ENCODE data around the gene LRRC4C. TPM values are rescaled to one million over a fixed set of nuclear protein-coding genes. Genes with fewer than 3 reads are reported as not detected.

LRRC4C gene
- total RNA-seq, 1 donor from 2014 or later = 1.2 TPM

DNA sequence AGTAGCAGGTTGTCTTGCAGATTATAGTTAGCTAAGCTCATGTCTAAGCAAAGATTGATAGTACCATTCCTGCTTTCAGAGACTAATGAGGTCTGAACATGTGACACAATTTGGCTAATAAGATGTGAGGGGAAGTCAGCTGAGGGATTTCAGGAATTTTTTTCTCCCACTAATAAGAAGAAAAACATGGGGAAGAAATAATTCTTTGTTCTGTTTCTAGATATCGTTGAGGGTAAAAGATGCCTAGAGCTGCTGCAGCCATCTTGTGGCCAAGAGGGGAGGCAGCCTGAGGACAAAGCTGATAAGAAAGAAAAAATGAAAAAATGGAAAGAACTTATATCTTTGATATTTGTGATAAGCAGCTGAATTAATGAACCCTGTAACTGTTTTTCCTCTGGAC lies 1334.4 kb downstream of the LRRC4C start:
- Mint-ChIP-seq H3K36me3 (ENCODE audit: low read depth, unreplicated experiment) (no peaks in the 10 kb centered on the region), H3K4me3 (ENCODE audit: unreplicated experiment) (no peak overlapping the region), H3K9me3 (ENCODE audit: unreplicated experiment) (no peaks in the 10 kb centered on the region), H3K4me1 (ENCODE audit: unreplicated experiment) (no peaks in the 10 kb centered on the region), H3K27ac (ENCODE audit: unreplicated experiment) (no peak overlapping the region), H3K27me3 (ENCODE audit: unreplicated experiment) (no peaks in the 10 kb centered on the region)
- DNase-seq (ENCODE audit: low spot score) = no peak
- TF ChIP-seq, protein P1, sequence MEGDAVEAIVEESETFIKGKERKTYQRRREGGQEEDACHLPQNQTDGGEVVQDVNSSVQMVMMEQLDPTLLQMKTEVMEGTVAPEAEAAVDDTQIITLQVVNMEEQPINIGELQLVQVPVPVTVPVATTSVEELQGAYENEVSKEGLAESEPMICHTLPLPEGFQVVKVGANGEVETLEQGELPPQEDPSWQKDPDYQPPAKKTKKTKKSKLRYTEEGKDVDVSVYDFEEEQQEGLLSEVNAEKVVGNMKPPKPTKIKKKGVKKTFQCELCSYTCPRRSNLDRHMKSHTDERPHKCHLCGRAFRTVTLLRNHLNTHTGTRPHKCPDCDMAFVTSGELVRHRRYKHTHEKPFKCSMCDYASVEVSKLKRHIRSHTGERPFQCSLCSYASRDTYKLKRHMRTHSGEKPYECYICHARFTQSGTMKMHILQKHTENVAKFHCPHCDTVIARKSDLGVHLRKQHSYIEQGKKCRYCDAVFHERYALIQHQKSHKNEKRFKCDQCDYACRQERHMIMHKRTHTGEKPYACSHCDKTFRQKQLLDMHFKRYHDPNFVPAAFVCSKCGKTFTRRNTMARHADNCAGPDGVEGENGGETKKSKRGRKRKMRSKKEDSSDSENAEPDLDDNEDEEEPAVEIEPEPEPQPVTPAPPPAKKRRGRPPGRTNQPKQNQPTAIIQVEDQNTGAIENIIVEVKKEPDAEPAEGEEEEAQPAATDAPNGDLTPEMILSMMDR (IDR thresholded peaks at IDR 0.05; ENCODE audit: unreplicated experiment) = no peak

DNA sequence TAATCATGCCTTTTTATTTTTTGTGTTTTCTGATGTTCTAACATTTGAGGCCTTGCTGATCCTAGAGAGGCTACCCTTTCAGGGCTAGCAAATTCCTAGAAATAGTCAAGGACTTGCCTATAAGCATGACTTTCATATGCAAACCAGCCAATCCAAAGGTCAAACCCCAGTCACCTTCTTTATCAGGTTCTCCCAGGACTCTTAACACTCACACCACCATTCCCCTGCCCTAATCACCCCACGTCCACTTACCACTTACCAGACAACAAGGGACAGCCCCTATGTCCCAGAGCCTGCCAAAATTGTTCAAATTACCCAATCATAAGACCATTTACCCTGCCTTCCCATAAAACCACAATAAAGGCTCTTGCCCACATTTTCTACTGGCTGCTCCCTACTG lies 1339.8 kb downstream of the LRRC4C start:
- DNase-seq (ENCODE audit: low spot score) = no peak
- Mint-ChIP-seq H3K9me3 (ENCODE audit: unreplicated experiment) (no peaks in the 10 kb centered on the region), H3K4me1 (ENCODE audit: unreplicated experiment) (no peaks in the 10 kb centered on the region), H3K27ac (ENCODE audit: unreplicated experiment) (no peak overlapping the region), H3K36me3 (ENCODE audit: low read depth, unreplicated experiment) (no peaks in the 10 kb centered on the region), H3K4me3 (ENCODE audit: unreplicated experiment) (no peak overlapping the region), H3K27me3 (ENCODE audit: unreplicated experiment) (no peaks in the 10 kb centered on the region)
- TF ChIP-seq, protein P1 (IDR thresholded peaks at IDR 0.05; ENCODE audit: unreplicated experiment) = no peak

DNA sequence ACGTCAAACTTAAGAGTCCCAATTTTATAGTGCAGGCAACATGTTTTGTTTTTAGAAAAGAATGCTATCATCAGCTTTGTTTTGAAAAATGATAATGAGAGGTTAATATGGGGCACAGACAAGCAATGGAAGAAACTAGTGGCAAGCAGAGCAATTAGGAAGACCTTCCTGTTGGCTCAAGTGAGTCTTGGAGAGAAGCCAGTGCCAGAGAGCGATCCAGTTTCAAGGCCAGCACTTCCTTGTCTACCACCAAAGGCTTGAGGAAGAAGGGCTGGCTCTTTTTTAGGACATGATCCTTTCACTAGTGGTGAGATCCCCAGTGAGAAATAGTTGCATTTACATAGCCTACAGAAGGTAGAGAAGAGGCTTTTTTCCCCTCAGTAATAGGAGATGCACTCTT lies 1340.7 kb downstream of the LRRC4C start:
- TF ChIP-seq, protein P1 (IDR thresholded peaks at IDR 0.05; ENCODE audit: unreplicated experiment) = no peak
- Mint-ChIP-seq H3K36me3 (ENCODE audit: low read depth, unreplicated experiment) (no peaks in the 10 kb centered on the region), H3K4me1 (ENCODE audit: unreplicated experiment) (no peaks in the 10 kb centered on the region), H3K9me3 (ENCODE audit: unreplicated experiment) (no peaks in the 10 kb centered on the region), H3K4me3 (ENCODE audit: unreplicated experiment) (no peak overlapping the region), H3K27me3 (ENCODE audit: unreplicated experiment) (no peaks in the 10 kb centered on the region), H3K27ac (ENCODE audit: unreplicated experiment) (no peak overlapping the region)
- DNase-seq (ENCODE audit: low spot score) = no peak

DNA sequence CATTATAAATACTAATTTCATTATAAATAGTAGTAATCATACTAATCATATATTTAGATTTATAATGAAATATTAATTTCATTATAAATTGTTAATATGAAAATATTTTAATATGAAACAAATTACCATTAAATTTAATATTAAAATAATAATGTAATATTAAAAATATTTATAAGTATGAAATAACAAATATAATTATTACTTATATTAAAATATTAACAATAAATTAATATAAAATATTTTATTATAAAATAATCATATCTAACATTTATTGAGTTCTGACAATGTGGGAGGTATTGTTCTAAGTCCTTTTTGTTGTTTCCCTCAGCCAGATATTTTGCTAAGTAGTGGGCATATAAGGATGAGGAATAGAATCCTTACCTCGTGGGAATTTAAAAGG lies 1341.4 kb downstream of the LRRC4C start:
- TF ChIP-seq, protein P1 (IDR thresholded peaks at IDR 0.05; ENCODE audit: unreplicated experiment) = no peak
- H3K4me3 Mint-ChIP-seq (ENCODE audit: unreplicated experiment) = no peak overlapping the region
- no peaks in the 10 kb centered on the region for H3K27me3 Mint-ChIP-seq (ENCODE audit: unreplicated experiment)
- no peaks in the 10 kb centered on the region for H3K4me1 Mint-ChIP-seq (ENCODE audit: unreplicated experiment)
- DNase-seq (ENCODE audit: low spot score) = no peak
- no peaks in the 10 kb centered on the region for H3K36me3 Mint-ChIP-seq (ENCODE audit: low read depth, unreplicated experiment)
- no peak overlapping the region for H3K27ac Mint-ChIP-seq (ENCODE audit: unreplicated experiment)
- H3K9me3 Mint-ChIP-seq (ENCODE audit: unreplicated experiment) = no peaks in the 10 kb centered on the region

DNA sequence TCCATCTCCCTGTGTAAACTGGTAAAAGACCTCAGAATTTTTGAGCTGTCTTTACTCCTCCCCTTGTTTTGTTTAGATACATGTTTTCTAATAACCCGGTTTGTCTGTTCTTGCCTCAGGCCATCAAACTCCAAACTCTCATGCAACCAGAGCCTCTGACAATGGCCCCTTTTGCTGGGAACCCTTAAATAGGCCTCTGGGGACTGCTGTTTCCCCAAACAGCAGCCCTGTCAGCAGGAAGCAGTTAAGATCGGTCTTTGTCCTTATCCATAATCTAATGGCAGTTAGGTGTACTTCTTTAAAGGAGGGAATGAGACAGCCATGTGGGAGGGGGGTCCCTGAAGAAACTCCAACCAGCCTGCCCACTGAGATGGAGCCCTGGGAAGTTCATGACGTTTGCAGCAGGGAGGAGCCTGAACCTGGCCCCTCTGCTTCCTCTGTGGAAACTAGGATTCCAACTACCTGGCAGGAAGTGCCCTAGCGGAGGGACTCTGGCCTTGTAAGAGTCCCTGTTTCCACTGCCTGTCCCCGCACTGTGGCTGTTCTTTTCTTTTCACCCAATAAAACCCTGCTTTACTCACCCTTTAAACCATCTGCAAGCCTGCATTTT lies 1354.4 kb downstream of the LRRC4C start:
- no peaks in the 10 kb centered on the region for H3K9me3 Mint-ChIP-seq (ENCODE audit: unreplicated experiment)
- no peak for DNase-seq (ENCODE audit: low spot score)
- H3K4me3 Mint-ChIP-seq (ENCODE audit: unreplicated experiment) = no peak overlapping the region
- no peaks in the 10 kb centered on the region for H3K4me1 Mint-ChIP-seq (ENCODE audit: unreplicated experiment)
- peaks cover 2% of the 10 kb centered on the region for H3K27me3 Mint-ChIP-seq (ENCODE audit: unreplicated experiment)
- TF ChIP-seq, protein P1 (IDR thresholded peaks at IDR 0.05; ENCODE audit: unreplicated experiment) = no peak
- no peaks in the 10 kb centered on the region for H3K36me3 Mint-ChIP-seq (ENCODE audit: low read depth, unreplicated experiment)
- no peak overlapping the region for H3K27ac Mint-ChIP-seq (ENCODE audit: unreplicated experiment)
